Type B pancreatic cell (in vitro differentiated cells): Measurements from ENCODE around the gene CLASP1. TPM values are rescaled to one million over a fixed set of nuclear protein-coding genes. Genes with fewer than 3 reads are reported as not detected.

ENCODE experiments used
- DNase-seq: peaks from one replicate; pipeline ENCODE4 v3.0.0; 2021; ENCODE audit warnings: mixed read lengths; ENCODE audit not compliant: unreplicated experiment; ENCODE audit errors: extremely low spot score
- H3K27ac Mint-ChIP-seq: 2 replicates; pipeline ENCODE4 v1.8.0; 2021; ENCODE audit warnings: mild to moderate bottlenecking, mixed read lengths
- H3K27me3 Mint-ChIP-seq: 2 replicates; pipeline ENCODE4 v1.8.0; 2021; ENCODE audit warnings: mixed read lengths
- H3K36me3 Mint-ChIP-seq: 2 replicates; pipeline ENCODE4 v1.8.0; 2021; ENCODE audit warnings: mixed read lengths
- H3K4me1 Mint-ChIP-seq: one replicate; pipeline ENCODE4 v1.8.0; 2021; ENCODE audit warnings: mixed read lengths; ENCODE audit not compliant: unreplicated experiment
- H3K4me3 Mint-ChIP-seq: 2 replicates; pipeline ENCODE4 v1.8.0; 2021; ENCODE audit warnings: mild to moderate bottlenecking, mixed read lengths
- H3K9me3 Mint-ChIP-seq: 2 replicates; pipeline ENCODE4 v1.8.0; 2021; ENCODE audit warnings: mixed read lengths
- CTCF ChIP-seq: fragments of 200-600 bp; sonication (generic); conservative IDR thresholded peaks from 2 replicates; pipeline ENCODE4 v1.5.0; 2021; ENCODE audit warnings: antibody characterized with exemption, mild to moderate bottlenecking
- total RNA-seq: library from RNA; stranded (reverse); gene quantifications from 2 replicates; pipeline ENCODE4 v1.2.1, GENCODE V29; 2021; ENCODE audit warnings: low replicate concordance

Gene CLASP1
- total RNA-seq, 1 donor from 2014 or later, result 74.6 TPM

GRCh38 chr2:121505005-121505404, 144.3 kb downstream of the CLASP1 start:
- TF ChIP-seq CTCF, result no peak
- Mint-ChIP-seq H3K4me1 (peaks cover 8% of the 10 kb centered on the region), H3K27ac (peak overlapping the region; percentile 61), H3K4me3 (no peak overlapping the region), H3K9me3 (peaks cover 1% of the 10 kb centered on the region), H3K36me3 (peaks cover 55% of the 10 kb centered on the region), H3K27me3 (no peaks in the 10 kb centered on the region)
- DNase-seq, result no peak

GRCh38 chr2:121504316-121504715, 144.9 kb downstream of the CLASP1 start:
- H3K4me1 Mint-ChIP-seq, result peaks cover 8% of the 10 kb centered on the region
- peaks cover 57% of the 10 kb centered on the region for H3K36me3 Mint-ChIP-seq
- no peak for DNase-seq
- TF ChIP-seq CTCF, result no peak
- H3K4me3 Mint-ChIP-seq, result no peak overlapping the region
- H3K9me3 Mint-ChIP-seq, result peaks cover 5% of the 10 kb centered on the region
- H3K27me3 Mint-ChIP-seq, result no peaks in the 10 kb centered on the region
- H3K27ac Mint-ChIP-seq, result peak overlapping the region; percentile 61

GRCh38 chr2:121502781-121503180, 146.5 kb downstream of the CLASP1 start:
- no peak for DNase-seq
- H3K27ac Mint-ChIP-seq, result no peak overlapping the region
- H3K27me3 Mint-ChIP-seq, result no peaks in the 10 kb centered on the region
- no peak overlapping the region for H3K4me3 Mint-ChIP-seq
- no peak for TF ChIP-seq CTCF
- H3K4me1 Mint-ChIP-seq, result peaks cover 8% of the 10 kb centered on the region
- H3K36me3 Mint-ChIP-seq, result peaks cover 53% of the 10 kb centered on the region
- peaks cover 8% of the 10 kb centered on the region for H3K9me3 Mint-ChIP-seq

- no peak overlapping the region for H3K27ac Mint-ChIP-seq
- H3K27me3 Mint-ChIP-seq, result no peaks in the 10 kb centered on the region
- H3K9me3 Mint-ChIP-seq, result peaks cover 8% of the 10 kb centered on the region
- DNase-seq, result no peak
- peaks cover 8% of the 10 kb centered on the region for H3K4me1 Mint-ChIP-seq
- H3K4me3 Mint-ChIP-seq, result no peak overlapping the region
- no peak for TF ChIP-seq CTCF
- peaks cover 48% of the 10 kb centered on the region for H3K36me3 Mint-ChIP-seq
Measured at GRCh38 chr2:121502246-121502645, 147.0 kb downstream of the CLASP1 start.

GRCh38 chr2:121501554-121501953, 147.7 kb downstream of the CLASP1 start:
- TF ChIP-seq CTCF, result no peak
- H3K27ac Mint-ChIP-seq, result no peak overlapping the region
- H3K36me3 Mint-ChIP-seq, result peaks cover 41% of the 10 kb centered on the region
- no peaks in the 10 kb centered on the region for H3K27me3 Mint-ChIP-seq
- no peak overlapping the region for H3K4me3 Mint-ChIP-seq
- DNase-seq, result no peak
- peaks cover 8% of the 10 kb centered on the region for H3K4me1 Mint-ChIP-seq
- H3K9me3 Mint-ChIP-seq, result peaks cover 8% of the 10 kb centered on the region

- no peak overlapping the region for H3K4me3 Mint-ChIP-seq
- DNase-seq, result no peak
Measured at GRCh38 chr2:121501031-121501430, 148.2 kb downstream of the CLASP1 start.

More at GRCh38 chr2:121501031-121501430, 148.2 kb downstream of the CLASP1 start:
- Mint-ChIP-seq H3K9me3 (peaks cover 8% of the 10 kb centered on the region), H3K36me3 (peaks cover 39% of the 10 kb centered on the region), H3K27me3 (no peaks in the 10 kb centered on the region), H3K27ac (no peak overlapping the region), H3K4me1 (peaks cover 8% of the 10 kb centered on the region)
- TF ChIP-seq CTCF, result no peak
